Endothelial cell of hepatic sinusoid (primary cell): ENCODE measurements around the gene QRFPR.
"Not testable (repeated sequence)": the region's sequence is repeated elsewhere in the genome, so short reads cannot be mapped to it uniquely, and the experiment has no call there.

Experiments
- in situ Hi-C: cut with HindIII; loops from 2 replicates; pipeline ENCODE4 v1.10.0; 2017; ENCODE audit warnings: low sequenced_read_pairs

QRFPR gene

GRCh38 chr4:121340247-121340646, 40.6 kb downstream of the QRFPR start:
- in situ Hi-C loops: no loop called here

- in situ Hi-C loops: no loop called here
Measured at GRCh38 chr4:121339824-121340223, 41.0 kb downstream of the QRFPR start.

- in situ Hi-C loops: no loop called here
Measured at GRCh38 chr4:121339307-121339706, 41.5 kb downstream of the QRFPR start.

GRCh38 chr4:121338518-121338917, 42.3 kb downstream of the QRFPR start:
- in situ Hi-C loops: no loop called here

GRCh38 chr4:121336706-121337105, 44.1 kb downstream of the QRFPR start:
- in situ Hi-C loops: no loop called here

GRCh38 chr4:121330180-121330665, 50.6 kb downstream of the QRFPR start:
- in situ Hi-C loops: no loop called here

GRCh38 chr4:121326597-121326996, 54.2 kb downstream of the QRFPR start:
- in situ Hi-C loops: loop anchor here (5.0 kb wide), 1 partner anchor 84 kb away; no protein-coding TSS in a partner anchor

GRCh38 chr4:121324331-121324730, 56.5 kb downstream of the QRFPR start:
- in situ Hi-C loops: no loop called here

- in situ Hi-C loops: no loop called here
Measured at GRCh38 chr4:121321466-121321865, 59.4 kb downstream of the QRFPR start.

GRCh38 chr4:121316091-121316490, 64.7 kb downstream of the QRFPR start:
- in situ Hi-C loops: no loop called here

- in situ Hi-C loops: not testable (repeated sequence)
Measured at GRCh38 chr4:121313430-121313829, 67.4 kb downstream of the QRFPR start.

- in situ Hi-C loops: no loop called here
Measured at GRCh38 chr4:121308828-121309227, 72.0 kb downstream of the QRFPR start.

GRCh38 chr4:121308328-121308663, 72.5 kb downstream of the QRFPR start:
- in situ Hi-C loops: no loop called here

- in situ Hi-C loops: no loop called here
Measured at GRCh38 chr4:121307445-121308327, 73.1 kb downstream of the QRFPR start.

GRCh38 chr4:121306931-121307330, 73.9 kb downstream of the QRFPR start:
- in situ Hi-C loops: no loop called here

GRCh38 chr4:121304893-121305292, 75.9 kb downstream of the QRFPR start:
- in situ Hi-C loops: no loop called here

GRCh38 chr4:121299367-121299766, 81.5 kb downstream of the QRFPR start:
- in situ Hi-C loops: no loop called here

- in situ Hi-C loops: no loop called here
Measured at GRCh38 chr4:121283319-121283718, 97.5 kb downstream of the QRFPR start.

- in situ Hi-C loops: no loop called here
Measured at GRCh38 chr4:121280425-121280824, 100.4 kb downstream of the QRFPR start.

- in situ Hi-C loops: no loop called here
Measured at GRCh38 chr4:121278811-121279368, 101.9 kb downstream of the QRFPR start.
